CD4-positive, alpha-beta T cell treated with Interleukin-17A for 1 hour (primary cell): Measurements from ENCODE around the gene GPR34.
"Not testable (repeated sequence)": the region's sequence is repeated elsewhere in the genome, so short reads cannot be mapped to it uniquely, and the experiment has no call there.

Experiments
- DNase-seq: peaks from one replicate; pipeline ENCODE4 v3.0.0-alpha.2; 2020

The GPR34 gene

DNA sequence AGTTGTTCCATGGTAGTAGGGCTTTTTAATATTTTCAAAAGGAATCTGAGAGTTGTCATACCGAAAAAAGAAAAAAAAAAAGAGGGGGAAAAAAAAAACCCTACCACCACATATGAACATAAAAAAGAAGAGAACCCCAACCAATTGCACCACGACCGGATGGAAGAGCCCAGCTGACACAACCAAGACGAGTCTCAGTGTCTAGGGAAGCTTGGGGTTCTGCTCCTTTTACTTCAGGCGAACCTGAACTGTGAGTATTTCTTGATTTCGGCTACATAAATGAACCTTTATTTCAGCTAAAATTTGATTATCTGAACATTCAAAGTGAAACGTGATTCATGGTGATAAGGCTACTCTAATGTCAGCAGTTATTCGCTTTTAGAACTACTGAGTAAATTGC lies at the start of gene GPR34:
TSS of gene GPR34 (plus strand) at position 139 of the 400 bp plus-strand sequence. CDS start 6,661 bp downstream, outside the sequence.
- peak; percentile 11 for DNase-seq

DNA sequence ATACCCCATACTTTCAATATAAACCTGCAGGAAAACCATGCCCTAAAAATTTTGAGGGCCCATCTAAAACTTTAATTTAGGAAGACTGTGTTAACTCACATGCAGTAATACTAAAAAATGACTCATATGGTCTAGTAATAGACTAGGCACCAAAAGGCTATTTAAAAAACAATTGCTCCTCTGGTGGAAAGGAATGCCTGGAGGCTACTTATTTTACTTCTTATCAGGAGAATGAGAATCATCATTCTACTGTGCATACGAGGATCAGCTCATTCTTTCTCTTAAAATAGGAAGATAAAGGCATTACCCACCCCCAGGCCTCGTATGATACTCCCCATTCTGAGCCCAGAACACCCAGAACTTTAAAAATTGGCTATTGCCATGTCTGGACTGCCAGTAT lies 42.6 kb upstream of the GPR34 start:
- DNase-seq: not testable (repeated sequence)

DNA sequence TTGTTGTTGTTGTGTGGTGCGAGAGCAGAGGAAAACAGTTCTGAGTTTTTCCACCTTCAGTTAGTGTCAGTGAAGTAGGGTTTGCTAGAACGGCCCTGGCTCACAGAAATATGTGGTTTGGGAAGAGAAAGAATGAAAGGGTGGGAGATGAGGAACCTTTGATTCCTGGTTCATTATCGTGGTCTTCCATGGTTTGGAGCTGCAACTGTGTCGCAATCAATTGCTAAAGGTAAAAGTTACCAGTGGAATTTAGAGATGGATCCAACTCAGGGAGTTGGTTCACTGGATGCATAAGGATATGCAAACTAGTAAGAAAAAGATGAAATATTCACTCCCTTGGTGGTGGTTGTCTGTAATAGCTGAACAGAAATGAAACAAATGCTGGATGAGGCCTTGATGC lies 35.6 kb upstream of the GPR34 start:
- no peak for DNase-seq

DNA sequence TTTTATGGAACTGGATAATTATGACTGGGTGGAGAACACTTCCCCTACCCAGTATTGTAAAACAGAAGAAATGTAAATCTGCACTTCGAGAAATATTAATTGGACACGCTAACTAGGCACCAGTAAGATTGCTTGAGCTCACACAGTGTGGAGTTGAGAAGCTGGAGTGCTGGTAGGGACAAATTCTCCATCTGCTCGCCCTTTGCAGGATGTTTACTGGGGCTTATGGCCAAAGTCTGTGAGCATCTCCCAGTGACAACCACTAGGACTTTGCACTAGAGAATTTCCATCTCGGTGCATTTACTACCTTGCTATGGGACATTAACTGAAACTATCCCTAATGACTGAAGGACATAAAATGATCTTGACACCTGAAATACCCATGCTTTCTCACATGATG lies 33.7 kb upstream of the GPR34 start:
- DNase-seq: no peak

DNA sequence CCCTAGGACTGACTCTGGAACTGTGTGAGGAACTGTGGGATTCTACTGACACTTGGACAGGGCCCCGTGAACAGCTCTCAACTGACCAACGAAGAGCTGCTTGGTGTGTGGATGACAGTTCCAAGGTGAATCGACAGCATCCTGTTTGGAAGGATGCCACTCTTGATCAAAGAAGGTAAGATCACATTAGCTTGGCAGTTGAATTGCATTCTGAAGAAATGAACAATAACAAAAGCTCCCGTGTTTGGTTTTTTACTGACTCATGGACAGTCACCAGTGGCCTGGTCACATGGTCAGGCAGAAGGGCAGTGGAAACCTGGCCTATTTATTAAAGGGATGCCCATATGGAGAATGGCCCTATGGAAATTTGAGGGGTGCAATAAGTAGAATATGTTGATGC lies 33.1 kb upstream of the GPR34 start:
- no peak for DNase-seq

DNA sequence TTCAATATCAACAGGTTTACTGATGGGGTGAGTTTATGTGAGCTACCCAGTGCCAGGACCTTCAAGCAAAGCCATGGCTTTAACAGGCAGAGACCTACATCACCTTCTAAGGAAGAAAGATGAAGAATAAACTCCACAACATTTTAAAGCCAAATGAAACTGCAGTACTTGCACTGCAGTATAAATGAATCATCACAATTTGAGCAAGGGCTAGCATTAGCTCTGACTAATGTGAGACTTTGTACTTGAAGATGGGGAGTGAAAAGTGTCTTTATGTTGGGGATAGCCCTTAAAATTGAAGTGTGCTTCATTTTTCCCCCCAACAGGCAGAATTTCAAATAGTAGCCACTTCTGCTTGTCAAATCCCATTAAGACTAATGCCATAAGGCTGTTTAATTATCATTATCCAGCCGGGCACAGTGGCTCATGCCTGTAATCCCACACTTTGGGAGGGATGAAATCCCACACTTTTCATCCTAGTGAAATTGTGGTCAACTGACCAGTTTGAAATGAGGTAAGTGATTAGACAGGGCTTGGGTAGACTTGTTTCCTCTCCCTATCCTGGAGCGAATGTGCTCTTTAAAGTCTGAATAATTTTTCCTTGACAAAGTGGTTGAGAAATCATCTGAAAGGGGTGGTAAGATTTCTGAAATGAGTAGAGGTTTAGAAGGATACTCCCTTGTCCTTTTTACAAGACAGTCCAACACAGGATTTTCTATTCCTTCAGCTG lies 27.2 kb upstream of the GPR34 start:
- no peak for DNase-seq

GRCh38 chrX:41664375-41664901 lies 24.3 kb upstream of the GPR34 start:
- no peak for DNase-seq

- no peak for DNase-seq
Measured at GRCh38 chrX:41664908-41665307, 23.9 kb upstream of the GPR34 start.

- DNase-seq: no peak
Measured at GRCh38 chrX:41665686-41666085, 23.1 kb upstream of the GPR34 start.

DNA sequence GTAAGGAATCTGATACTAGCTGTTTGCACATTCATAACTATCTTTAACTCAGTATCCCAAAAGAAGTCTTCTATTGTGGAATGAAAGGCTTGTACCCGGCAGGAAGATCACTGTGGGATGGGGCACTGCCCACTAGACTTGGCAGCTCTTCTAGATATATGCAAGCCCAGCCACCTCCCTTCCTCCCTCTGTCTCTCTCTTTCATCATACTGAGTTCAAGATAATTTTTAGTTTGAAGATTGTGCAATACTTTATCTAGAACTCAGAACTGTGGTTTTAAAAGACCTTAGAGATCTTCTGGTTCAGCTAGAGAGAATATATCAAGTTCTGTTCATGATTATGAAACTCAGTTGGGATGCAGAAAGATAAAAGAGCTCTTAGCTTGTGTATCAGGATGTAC lies 22.5 kb upstream of the GPR34 start:
- DNase-seq: no peak

DNA sequence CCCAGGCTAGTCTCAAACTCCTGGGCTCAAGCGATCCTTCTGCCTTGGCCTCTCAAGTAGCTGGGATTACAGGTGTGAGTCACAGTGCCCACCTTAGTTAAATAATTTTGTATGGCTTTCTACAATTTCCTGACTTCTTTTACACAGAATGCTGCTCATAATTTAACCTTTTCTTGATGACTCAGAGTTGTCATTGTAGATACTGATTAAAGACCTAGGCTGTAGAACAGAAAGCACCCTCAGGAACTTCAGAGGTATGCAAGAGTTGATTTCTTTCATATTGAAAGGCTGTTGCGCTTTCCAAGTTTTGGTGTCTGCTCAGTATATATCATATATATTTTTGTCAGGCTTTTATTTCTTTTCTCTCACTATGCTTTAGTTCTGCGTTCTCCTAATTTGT lies 21.1 kb upstream of the GPR34 start:
- DNase-seq: no peak

GRCh38 chrX:41670112-41670511 lies 18.7 kb upstream of the GPR34 start:
- no peak for DNase-seq

DNA sequence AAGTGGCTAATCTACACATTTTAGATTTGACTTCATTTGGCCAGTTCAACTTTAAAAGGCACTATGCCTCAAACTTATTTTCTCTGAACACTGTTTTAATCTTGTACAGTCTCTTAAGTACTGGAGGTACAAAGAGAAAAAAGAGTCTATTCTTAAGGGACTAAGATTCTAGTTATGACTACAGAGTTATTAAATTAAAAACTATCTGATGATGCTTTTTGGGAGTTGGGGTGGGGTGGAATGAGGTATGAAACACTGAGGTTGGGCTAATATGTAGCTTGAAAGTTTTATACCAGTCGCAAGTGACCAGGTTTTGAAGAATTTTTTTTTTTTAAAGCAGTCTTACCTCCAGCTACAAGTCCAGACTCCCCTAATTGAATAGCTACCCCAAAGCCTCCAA lies 17.7 kb upstream of the GPR34 start:
- no peak for DNase-seq

- no peak for DNase-seq
Measured at GRCh38 chrX:41672643-41673042, 16.1 kb upstream of the GPR34 start.

GRCh38 chrX:41676361-41676760 lies 12.4 kb upstream of the GPR34 start:
- DNase-seq: not testable (repeated sequence)

- no peak for DNase-seq
Measured at GRCh38 chrX:41677183-41678060, 11.4 kb upstream of the GPR34 start.

DNA sequence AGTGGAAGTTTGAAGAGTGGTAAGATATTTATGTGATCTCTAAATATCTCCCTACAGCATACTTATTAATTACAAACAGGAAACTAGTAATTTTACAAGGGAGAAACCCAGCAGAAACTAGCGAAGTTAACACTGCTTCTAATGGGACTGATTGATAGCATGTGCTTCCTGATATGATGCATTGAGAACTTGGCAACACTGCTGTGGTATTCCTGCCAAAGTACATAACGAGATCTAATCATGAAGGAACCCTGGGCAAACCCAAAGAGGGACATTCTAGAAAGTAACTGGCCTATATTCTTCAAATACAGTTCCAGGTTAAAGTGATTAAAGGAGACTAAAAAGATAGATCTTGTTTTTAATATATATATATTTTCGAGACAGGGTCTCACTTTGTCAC lies 4.6 kb upstream of the GPR34 start:
- DNase-seq: no peak

DNA sequence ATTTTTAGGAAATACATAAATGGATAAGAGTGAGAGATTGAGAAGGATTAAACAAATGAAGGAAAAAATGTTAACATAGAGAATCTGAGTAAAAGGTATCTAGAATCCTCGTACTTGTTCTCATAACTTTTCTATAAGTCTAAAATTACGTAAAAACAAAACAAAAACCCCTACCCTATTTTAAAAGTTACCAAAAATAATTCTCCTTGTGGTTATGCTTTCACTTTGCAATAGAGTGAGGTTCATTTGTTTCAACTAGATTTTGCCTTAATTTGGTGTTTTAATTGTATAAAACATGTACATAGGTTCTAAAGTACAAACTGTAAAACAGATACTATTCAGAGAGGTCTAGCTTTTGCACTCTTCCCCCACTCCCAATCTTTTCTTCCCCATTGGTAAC lies 3.8 kb upstream of the GPR34 start:
- no peak for DNase-seq

DNA sequence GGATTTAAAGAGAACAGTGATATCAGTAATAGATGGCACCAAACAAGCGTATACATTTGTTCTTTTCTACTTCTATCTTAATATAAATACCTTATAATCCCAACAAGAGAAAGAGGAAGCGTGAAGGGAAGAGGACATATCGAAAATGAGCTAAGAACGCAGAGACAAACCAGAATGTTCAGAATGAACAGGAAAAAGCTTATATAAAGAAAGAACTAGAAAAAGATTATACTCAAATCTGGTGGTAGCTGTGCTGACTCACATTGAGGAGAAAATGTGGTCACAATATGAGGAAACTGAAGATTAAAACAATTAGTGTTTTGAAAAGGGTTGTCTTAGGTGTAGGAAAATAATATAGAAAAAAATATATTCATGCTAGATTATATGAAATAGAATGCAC lies 2.0 kb upstream of the GPR34 start:
- DNase-seq: no peak

GRCh38 chrX:41688156-41688555 lies 617 bp upstream of the GPR34 start:
- no peak for DNase-seq

DNA sequence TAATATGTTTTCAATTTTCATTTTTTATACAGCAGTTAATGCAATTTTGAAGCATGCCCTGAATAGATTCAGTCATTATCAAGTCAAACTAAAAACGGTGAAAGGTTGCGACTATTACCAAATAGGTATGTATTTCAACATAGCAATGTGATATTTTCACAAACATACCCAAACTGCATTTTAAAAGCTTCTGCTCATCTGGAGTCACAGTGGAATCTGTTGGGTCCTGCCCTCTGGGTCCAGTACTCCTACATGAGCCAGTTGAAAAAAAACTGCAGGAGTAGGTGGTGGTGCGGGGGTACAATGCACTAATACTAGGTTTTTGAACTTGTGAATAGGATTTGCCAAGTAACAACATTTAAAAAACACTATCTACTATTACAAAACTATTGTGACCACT lies 938 bp downstream of the GPR34 start:
- no peak for DNase-seq

- DNase-seq: no peak
Measured at GRCh38 chrX:41692162-41692749, 3.5 kb downstream of the GPR34 start.

- no peak for DNase-seq
Measured at GRCh38 chrX:41693024-41693423, 4.3 kb downstream of the GPR34 start.

GRCh38 chrX:41695426-41695825 lies 6.7 kb downstream of the GPR34 start:
- DNase-seq: peak; percentile 45
